Measurements from ENCODE around the gene PGGT1B.

DNA sequence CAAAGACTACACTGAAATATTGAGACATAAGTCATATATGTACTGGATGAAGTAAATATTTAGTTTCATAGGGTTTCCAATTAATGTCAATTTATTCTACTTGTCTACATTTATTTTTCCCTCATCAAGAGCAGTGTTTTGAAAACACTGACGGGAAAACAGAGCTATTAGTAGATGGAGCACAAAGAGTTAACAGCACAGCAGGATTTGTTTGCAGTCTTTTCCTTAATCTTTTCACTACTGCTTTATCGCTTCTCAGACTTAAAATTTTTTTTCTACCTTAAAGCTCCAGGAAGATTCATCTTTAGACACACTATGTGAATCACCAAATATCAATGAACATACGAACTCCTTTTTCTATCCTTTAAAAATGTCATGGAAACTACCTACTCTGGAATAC is 25.6 kb downstream of the PGGT1B start:
- no peak for TF ChIP-seq POLR2A (IDR thresholded peaks at IDR 0.05)
- TF ChIP-seq, protein P1, sequence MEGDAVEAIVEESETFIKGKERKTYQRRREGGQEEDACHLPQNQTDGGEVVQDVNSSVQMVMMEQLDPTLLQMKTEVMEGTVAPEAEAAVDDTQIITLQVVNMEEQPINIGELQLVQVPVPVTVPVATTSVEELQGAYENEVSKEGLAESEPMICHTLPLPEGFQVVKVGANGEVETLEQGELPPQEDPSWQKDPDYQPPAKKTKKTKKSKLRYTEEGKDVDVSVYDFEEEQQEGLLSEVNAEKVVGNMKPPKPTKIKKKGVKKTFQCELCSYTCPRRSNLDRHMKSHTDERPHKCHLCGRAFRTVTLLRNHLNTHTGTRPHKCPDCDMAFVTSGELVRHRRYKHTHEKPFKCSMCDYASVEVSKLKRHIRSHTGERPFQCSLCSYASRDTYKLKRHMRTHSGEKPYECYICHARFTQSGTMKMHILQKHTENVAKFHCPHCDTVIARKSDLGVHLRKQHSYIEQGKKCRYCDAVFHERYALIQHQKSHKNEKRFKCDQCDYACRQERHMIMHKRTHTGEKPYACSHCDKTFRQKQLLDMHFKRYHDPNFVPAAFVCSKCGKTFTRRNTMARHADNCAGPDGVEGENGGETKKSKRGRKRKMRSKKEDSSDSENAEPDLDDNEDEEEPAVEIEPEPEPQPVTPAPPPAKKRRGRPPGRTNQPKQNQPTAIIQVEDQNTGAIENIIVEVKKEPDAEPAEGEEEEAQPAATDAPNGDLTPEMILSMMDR (IDR thresholded peaks at IDR 0.05) = no peak

Data from thyroid gland (tissue), 4 donors.